Ishikawa (cell line): Measurements from ENCODE around the gene RAB9B.

Experiments used
- CEBPB ChIP-seq: IDR thresholded peaks from 2 replicates; pipeline ENCODE4 v1.6.1; 2012
- EP300 ChIP-seq: IDR thresholded peaks from 2 replicates; pipeline ENCODE4 v1.6.1; 2012; ENCODE audit warnings: borderline replicate concordance
- MAX ChIP-seq: IDR thresholded peaks from 2 replicates; pipeline ENCODE4 v1.6.1; 2012
- TAF1 ChIP-seq: IDR thresholded peaks from 2 replicates; pipeline ENCODE4 v1.6.1; 2012; ENCODE audit warnings: low read depth, mild to moderate bottlenecking
- TCF12 ChIP-seq: IDR thresholded peaks from 2 replicates; pipeline ENCODE4 v1.6.1; 2012; ENCODE audit warnings: low read depth
- TEAD4 ChIP-seq: IDR thresholded peaks from 2 replicates; pipeline ENCODE4 v1.6.1; 2012

- TF ChIP-seq TEAD4 (no peak), TCF12 (no peak), MAX (no peak), TAF1 (no peak), CEBPB (no peak), EP300 (no peak)
Observed at GRCh38 chrX:103773445-103773844, 58.6 kb downstream of the RAB9B start.
